Occipital lobe (tissue), 2 donors: ENCODE results near the gene ASIC4. TPM values are rescaled to one million over a fixed set of nuclear protein-coding genes. Genes with fewer than 3 reads are reported as not detected.

Experiments used
- DNase-seq: peaks from one replicate; lab custom pipeline; 2025; lab: John Stamatoyannopoulos, UW
- total RNA-seq: library from RNA; depleted of rRNA; stranded (reverse); fragments of >200 nt; gene quantifications from one replicate; pipeline ENCODE4 v1.2.3, GENCODE V29; 2014

Gene ASIC4
- total RNA-seq, 1 donor from 2014 or later = 8.3 TPM

- no peak for DNase-seq
Measured at GRCh38 chr2:219566640-219567039, 52.4 kb downstream of the ASIC4 start.

- DNase-seq = no peak
Measured at GRCh38 chr2:219567131-219567530, 52.8 kb downstream of the ASIC4 start.

DNA sequence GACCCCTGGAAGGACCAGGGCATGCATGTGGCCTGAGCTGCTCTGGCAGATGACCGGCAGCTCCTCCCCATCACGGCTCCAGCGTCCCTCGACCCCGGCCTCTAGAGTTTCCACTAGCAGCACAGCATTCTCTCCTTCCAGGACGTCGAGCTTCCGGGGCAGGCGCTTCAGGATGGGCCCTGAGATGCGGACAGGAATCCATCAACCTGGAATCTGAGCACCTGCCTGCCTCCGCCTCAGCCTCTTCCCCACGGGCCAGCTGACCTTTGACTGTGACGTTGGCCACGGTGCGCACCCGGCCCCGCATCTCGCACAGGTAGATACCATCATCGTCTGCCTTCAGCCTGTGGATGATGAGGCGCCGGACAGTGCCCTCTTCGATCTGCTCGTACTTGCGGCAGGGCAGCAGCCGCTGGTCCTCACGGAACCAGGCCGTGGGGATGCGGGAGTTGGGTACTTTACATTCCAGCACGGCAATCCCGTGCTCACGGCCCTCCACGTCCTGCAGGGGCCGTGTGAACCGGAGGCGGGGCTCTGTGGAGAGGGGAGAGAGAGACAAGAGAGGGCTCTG lies 53.6 kb downstream of the ASIC4 start:
- DNase-seq = no peak

- DNase-seq = no peak
Measured at GRCh38 chr2:219569041-219569440, 54.8 kb downstream of the ASIC4 start.

DNA sequence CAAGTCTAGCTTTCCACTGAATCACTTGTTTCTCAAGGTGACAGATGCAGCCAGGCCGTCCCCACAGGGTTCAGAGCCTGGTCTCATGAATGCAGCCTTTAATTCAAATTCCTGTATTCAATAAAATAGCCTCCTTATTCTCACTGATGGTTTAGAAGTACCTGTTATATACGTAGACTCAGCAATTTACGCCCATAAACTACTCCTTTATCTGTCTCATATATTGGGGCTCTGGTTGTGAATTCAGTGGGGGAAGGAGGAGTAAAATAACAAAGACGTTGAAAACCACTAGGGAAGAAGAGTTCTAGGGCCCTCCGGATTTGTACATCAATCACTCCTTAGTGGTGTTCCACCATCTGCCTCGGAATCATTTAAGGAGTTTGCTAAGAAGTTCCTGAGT lies 55.4 kb downstream of the ASIC4 start:
- no peak for DNase-seq

- no peak for DNase-seq
Measured at GRCh38 chr2:219570194-219570923, 56.1 kb downstream of the ASIC4 start.

- DNase-seq = no peak
Measured at GRCh38 chr2:219570924-219571310, 56.6 kb downstream of the ASIC4 start.

GRCh38 chr2:219571311-219572236 lies 57.3 kb downstream of the ASIC4 start, which contains the start of gene OBSL1:
TSS of gene OBSL1 (minus strand) at chr2:219571539. CDS start at chr2:219571232, 307 bp downstream.
- peak; percentile 57 for DNase-seq

DNA sequence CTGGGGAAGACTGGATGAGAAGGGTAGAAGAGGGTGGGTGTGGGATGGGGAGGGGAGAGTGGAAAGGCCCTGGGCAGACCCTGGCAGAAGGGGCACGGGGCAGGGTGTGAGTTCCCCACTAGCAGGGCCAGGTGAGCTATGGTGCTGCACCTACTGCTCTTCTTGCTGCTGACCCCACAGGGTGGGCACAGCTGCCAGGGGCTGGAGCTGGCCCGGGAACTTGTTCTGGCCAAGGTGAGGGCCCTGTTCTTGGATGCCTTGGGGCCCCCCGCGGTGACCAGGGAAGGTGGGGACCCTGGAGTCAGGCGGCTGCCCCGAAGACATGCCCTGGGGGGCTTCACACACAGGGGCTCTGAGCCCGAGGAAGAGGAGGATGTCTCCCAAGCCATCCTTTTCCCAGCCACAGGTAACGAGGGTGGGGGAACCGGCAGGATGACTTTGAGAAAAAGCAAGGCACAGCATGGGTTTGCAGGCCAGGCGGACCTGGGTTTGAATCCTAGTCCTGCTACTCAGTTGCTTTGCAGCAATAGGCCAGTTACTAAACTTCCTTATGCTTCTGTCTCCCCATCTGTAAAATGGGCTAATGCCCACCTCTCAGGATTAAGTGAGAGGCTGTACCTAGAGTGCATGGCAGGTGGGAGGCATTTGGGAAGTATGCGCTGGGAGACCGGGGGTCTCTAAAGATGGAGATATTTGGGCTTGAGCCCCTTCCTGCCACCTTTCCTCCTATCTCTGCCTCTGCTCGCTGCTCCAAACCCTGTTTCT lies 58.1 kb downstream of the ASIC4 start, which contains the start of gene INHA:
TSS of gene INHA (plus strand) at position 74 of the 765 bp plus-strand sequence. CDS start at position 139, 65 bp downstream.
- no peak for DNase-seq

DNA sequence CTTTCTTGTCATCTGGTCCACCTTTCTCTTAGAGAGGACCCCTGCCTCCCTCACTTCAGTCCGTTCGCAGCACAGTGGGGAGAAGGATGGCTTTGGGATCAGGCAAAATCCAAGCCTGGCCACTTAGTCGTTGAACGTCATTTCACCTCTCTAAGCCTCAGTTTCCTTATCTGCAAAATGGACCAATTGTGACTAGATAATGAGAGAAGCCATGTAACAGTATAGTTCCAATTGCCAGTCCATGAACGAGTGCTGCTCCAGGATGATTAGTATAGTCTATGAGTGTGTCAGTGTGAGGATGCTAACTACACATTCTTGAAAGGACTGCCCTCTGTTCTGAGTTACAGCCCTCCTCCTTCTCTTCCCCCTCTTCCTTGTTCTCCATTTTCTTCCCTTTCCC lies 58.9 kb downstream of the ASIC4 start:
- no peak for DNase-seq

DNA sequence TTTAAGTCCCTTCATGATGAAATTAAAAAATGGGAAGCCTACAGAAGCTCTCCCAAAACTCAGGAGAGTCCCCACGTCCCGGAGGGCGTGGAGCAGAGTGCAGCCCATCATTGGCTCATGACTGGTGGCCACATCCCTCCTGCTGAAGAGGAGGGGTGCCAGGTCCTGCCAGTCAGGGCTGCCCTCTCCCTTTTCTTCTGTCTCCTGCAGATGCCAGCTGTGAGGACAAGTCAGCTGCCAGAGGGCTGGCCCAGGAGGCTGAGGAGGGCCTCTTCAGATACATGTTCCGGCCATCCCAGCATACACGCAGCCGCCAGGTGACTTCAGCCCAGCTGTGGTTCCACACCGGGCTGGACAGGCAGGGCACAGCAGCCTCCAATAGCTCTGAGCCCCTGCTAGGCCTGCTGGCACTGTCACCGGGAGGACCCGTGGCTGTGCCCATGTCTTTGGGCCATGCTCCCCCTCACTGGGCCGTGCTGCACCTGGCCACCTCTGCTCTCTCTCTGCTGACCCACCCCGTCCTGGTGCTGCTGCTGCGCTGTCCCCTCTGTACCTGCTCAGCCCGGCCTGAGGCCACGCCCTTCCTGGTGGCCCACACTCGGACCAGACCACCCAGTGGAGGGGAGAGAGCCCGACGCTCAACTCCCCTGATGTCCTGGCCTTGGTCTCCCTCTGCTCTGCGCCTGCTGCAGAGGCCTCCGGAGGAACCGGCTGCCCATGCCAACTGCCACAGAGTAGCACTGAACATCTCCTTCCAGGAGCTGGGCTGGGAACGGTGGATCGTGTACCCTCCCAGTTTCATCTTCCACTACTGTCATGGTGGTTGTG lies 60.4 kb downstream of the ASIC4 start:
- DNase-seq = no peak

GRCh38 chr2:219575566-219576504 lies 61.6 kb downstream of the ASIC4 start:
- no peak for DNase-seq

- peak; percentile 19 for DNase-seq
Measured at GRCh38 chr2:219576505-219577388, 62.5 kb downstream of the ASIC4 start.

DNA sequence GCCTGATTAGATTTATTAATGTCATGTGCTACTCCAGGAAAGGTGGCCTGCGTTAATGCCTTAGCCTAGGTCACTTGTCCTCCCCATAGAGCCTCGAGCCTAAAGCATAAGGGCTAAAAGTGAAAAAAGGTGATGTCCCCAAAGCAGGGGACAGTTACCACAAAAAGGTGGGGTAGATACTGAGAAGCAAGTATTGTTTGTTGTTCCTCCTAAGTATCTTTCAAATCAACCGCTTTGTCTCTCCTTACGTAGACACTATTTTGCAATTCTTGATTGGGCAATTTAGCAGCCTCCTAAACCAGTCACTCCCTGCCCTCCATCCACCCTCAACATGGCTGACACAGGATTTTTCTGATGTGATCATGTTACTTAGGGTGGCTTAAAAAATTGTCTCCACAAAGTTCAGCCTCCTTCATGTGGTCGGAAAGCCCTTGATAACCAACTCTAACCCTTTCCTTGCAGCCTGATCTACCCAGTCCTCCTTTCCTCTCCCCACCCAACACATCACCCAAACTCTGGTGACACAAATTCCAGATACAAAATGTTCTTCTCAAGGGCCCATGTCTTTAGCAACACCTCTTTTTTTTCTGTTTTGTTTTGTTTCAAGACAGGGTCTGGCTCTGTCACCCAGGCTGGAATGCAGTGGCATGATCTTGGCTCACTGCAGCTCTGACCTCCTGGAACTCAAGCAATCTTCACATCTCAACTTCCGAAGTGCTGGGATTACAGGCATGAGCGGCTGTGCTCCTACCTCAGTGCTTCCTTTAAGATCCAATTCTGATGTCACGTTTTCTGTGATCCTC lies 64.7 kb downstream of the ASIC4 start:
- DNase-seq = no peak

- no peak for DNase-seq
Measured at GRCh38 chr2:219581346-219581745, 67.1 kb downstream of the ASIC4 start.
